Loucy (cell line): ENCODE results near the gene CSN3.
"Not testable (repeated sequence)": the region's sequence is repeated elsewhere in the genome, so short reads cannot be mapped to it uniquely, and the experiment has no call there.

ENCODE experiments used
- CTCF ChIP-seq: fragments of 200-600 bp; sonication (generic); conservative IDR thresholded peaks from 2 replicates; pipeline ENCODE4 v1.5.1; 2014; ENCODE audit warnings: mild to moderate bottlenecking, antibody characterized with exemption, low read length
- EZH2phosphoT487 ChIP-seq: fragments of 200-600 bp; IDR thresholded peaks from 2 replicates; pipeline ENCODE4 v1.6.1; 2018; ENCODE audit warnings: antibody characterized with exemption, mild to moderate bottlenecking, moderate library complexity, borderline replicate concordance

- TF ChIP-seq CTCF, EZH2phosphoT487: not testable (repeated sequence)
Observed at GRCh38 chr4:70212752-70213151, 29.6 kb upstream of the CSN3 start.
